Amniotic epithelial cell (primary cell): Measurements from ENCODE around the gene TECPR1.

ENCODE experiments used
- DNase-seq: peaks from one replicate; pipeline ENCODE4 v3.0.0-alpha.2; 2010; ENCODE audit warnings: low read depth

TECPR1 gene

GRCh38 chr7:98189559-98189958 is 62.5 kb downstream of the TECPR1 start:
- DNase-seq: no peak

GRCh38 chr7:98187138-98187502 is 64.9 kb downstream of the TECPR1 start:
- no peak for DNase-seq

- DNase-seq: peak; percentile 7
These were observed 65.4 kb downstream of the TECPR1 start for GRCh38 chr7:98186452-98187137.

- DNase-seq: no peak
These were observed 66.9 kb downstream of the TECPR1 start for GRCh38 chr7:98185101-98185500.

GRCh38 chr7:98180751-98181150 is 71.3 kb downstream of the TECPR1 start:
- DNase-seq: no peak

GRCh38 chr7:98178762-98179490 is 73.1 kb downstream of the TECPR1 start:
- no peak for DNase-seq

GRCh38 chr7:98178321-98178720 is 73.7 kb downstream of the TECPR1 start:
- DNase-seq: no peak

- no peak for DNase-seq
These were observed 74.5 kb downstream of the TECPR1 start for GRCh38 chr7:98177553-98177952.

GRCh38 chr7:98175260-98175940 is 76.6 kb downstream of the TECPR1 start:
- DNase-seq: no peak

GRCh38 chr7:98174334-98175259 is 77.4 kb downstream of the TECPR1 start:
- no peak for DNase-seq

- DNase-seq: no peak
These were observed 80.6 kb downstream of the TECPR1 start for GRCh38 chr7:98171449-98171848.

GRCh38 chr7:98170966-98171365 is 81.1 kb downstream of the TECPR1 start:
- no peak for DNase-seq

- DNase-seq: no peak
These were observed 83.0 kb downstream of the TECPR1 start for GRCh38 chr7:98168904-98169621.

- DNase-seq: peak; percentile 58
These were observed 83.7 kb downstream of the TECPR1 start for GRCh38 chr7:98168181-98168903.

GRCh38 chr7:98167653-98168052 is 84.4 kb downstream of the TECPR1 start:
- no peak for DNase-seq

- DNase-seq: no peak
These were observed 85.4 kb downstream of the TECPR1 start for GRCh38 chr7:98166668-98166970.

- peak; percentile 27 for DNase-seq
These were observed 86.0 kb downstream of the TECPR1 start for GRCh38 chr7:98165827-98166667.
